Thyroid gland (tissue), 4 donors: Measurements from ENCODE around the gene RAPGEF4. TPM values are rescaled to one million over a fixed set of nuclear protein-coding genes. Genes with fewer than 3 reads are reported as not detected.

ENCODE experiments used
- DNase-seq, 2 donors: peaks; one replicate each; pipeline ENCODE4 v3.0.0-alpha.2; 2019
- H3K27ac ChIP-seq, 3 donors: fragments of 200-600 bp; sonication (generic); 1 replicate in 2 of 3; 2 replicates in 1 of 3; pipeline ENCODE4 v1.5.1; 2016 to 2019; ENCODE audit warnings: mild to moderate bottlenecking in 1 of 3, moderate library complexity in 1 of 3
- H3K27me3 ChIP-seq: fragments of 200-600 bp; sonication (generic); one replicate; pipeline ENCODE4 v1.5.1; 2019
- H3K36me3 ChIP-seq, 2 donors: fragments of 200-600 bp; sonication (generic); one replicate each; pipeline ENCODE4 v1.5.1; 2016 to 2019
- H3K4me1 ChIP-seq, 2 donors: fragments of 200-600 bp; sonication (generic); one replicate each; pipeline ENCODE4 v1.5.1; 2017 to 2019
- H3K4me3 ChIP-seq, 3 donors: fragments of 200-600 bp; sonication (generic); replicated peaks in 1 of 3; 1 replicate in 2 of 3; 2 replicates in 1 of 3; pipeline ENCODE4 v1.5.1; 2016; ENCODE audit warnings: mild to moderate bottlenecking in 1 of 3
- H3K9me3 ChIP-seq: fragments of 200-600 bp; sonication (generic); one replicate; pipeline ENCODE4 v1.5.1; 2017
- CTCF ChIP-seq, 6 experiments: fragments of 200-600 bp in 3 of 6; fragments of 450-650 bp in 3 of 6; sonication (generic) in 3 of 6; IDR thresholded peaks; one replicate each; pipeline ENCODE4 v1.5.1; 2016 to 2019; ENCODE audit warnings: antibody characterized with exemption in 6 of 6, mild to moderate bottlenecking in 2 of 6, inconsistent platforms in 1 of 6, moderate library complexity in 1 of 6
- POLR2A ChIP-seq, 2 donors: fragments of 450-650 bp; IDR thresholded peaks; one replicate each; pipeline ENCODE4 v1.6.1; 2017; ENCODE audit warnings: antibody characterized with exemption in 2 of 2, mild to moderate bottlenecking in 2 of 2, moderate library complexity in 1 of 2
- WGBS, 2 donors: methylation state at CpG; one replicate each; pipeline ENCODE4 v1.1.5; 2017; 5-methylcytosine and 5-hydroxymethylcytosine counted together
- intact Hi-C: fragments of 100-400 bp; cut with DNase I; formaldehyde crosslinking; loops from one replicate; pipeline ENCODE4 v1.15.1; 2023
- total RNA-seq, 4 donors: library from RNA; depleted of rRNA; stranded (reverse); fragments of >200 nt; gene quantifications; one replicate each; pipeline ENCODE4 v1.2.3, GENCODE V29; 2016

Gene RAPGEF4
- total RNA-seq, 4 donors from 2014 or later, result 7.9 to 19.6 (median 12.1) TPM

- intact Hi-C loops, result no loop called here
Measured at GRCh38 chr2:172762574-172762973, 26.9 kb downstream of the RAPGEF4 start.

GRCh38 chr2:172763079-172763478 lies 27.4 kb downstream of the RAPGEF4 start:
- intact Hi-C loops, result no loop called here
- Histone ChIP-seq H3K4me1 (no peaks in the 10 kb centered on the region), H3K4me3 (no peak overlapping the region), H3K27me3 (no peaks in the 10 kb centered on the region), H3K9me3 (no peaks in the 10 kb centered on the region), H3K36me3 (no peaks in the 10 kb centered on the region), H3K27ac (no peak overlapping the region)
- DNase-seq, result no peak
- TF ChIP-seq POLR2A (IDR thresholded peaks at IDR 0.05), result no peak
- no peak for TF ChIP-seq CTCF (IDR thresholded peaks at IDR 0.05)
- WGBS, 2 donors, result 89 to 91% methylated on average over 2 of the region's 2 CpGs

More at GRCh38 chr2:172762574-172762973, 26.9 kb downstream of the RAPGEF4 start:
- WGBS, 2 donors, result 80 to 81% methylated on average over 2 of the region's 2 CpGs
- Histone ChIP-seq H3K9me3 (no peaks in the 10 kb centered on the region), H3K36me3 (no peaks in the 10 kb centered on the region), H3K27ac (no peak overlapping the region), H3K4me3 (no peak overlapping the region), H3K4me1 (no peaks in the 10 kb centered on the region), H3K27me3 (no peaks in the 10 kb centered on the region)
- TF ChIP-seq POLR2A (IDR thresholded peaks at IDR 0.05), result no peak
- TF ChIP-seq CTCF (IDR thresholded peaks at IDR 0.05), result no peak
- DNase-seq, result no peak

- no peak for TF ChIP-seq POLR2A (IDR thresholded peaks at IDR 0.05)
- TF ChIP-seq CTCF (IDR thresholded peaks at IDR 0.05), result no peak
- no peak for DNase-seq
- intact Hi-C loops, result no loop called here
- H3K4me3 ChIP-seq, result no peak overlapping the region
- H3K27me3 ChIP-seq, result no peaks in the 10 kb centered on the region
- WGBS, 2 donors, result 92 to 93% methylated on average over 4 of the region's 4 CpGs
- H3K36me3 ChIP-seq, result no peaks in the 10 kb centered on the region
- no peak overlapping the region for H3K27ac ChIP-seq
- no peaks in the 10 kb centered on the region for H3K4me1 ChIP-seq
- no peaks in the 10 kb centered on the region for H3K9me3 ChIP-seq
Measured at GRCh38 chr2:172765662-172766061, 30.0 kb downstream of the RAPGEF4 start.

DNA sequence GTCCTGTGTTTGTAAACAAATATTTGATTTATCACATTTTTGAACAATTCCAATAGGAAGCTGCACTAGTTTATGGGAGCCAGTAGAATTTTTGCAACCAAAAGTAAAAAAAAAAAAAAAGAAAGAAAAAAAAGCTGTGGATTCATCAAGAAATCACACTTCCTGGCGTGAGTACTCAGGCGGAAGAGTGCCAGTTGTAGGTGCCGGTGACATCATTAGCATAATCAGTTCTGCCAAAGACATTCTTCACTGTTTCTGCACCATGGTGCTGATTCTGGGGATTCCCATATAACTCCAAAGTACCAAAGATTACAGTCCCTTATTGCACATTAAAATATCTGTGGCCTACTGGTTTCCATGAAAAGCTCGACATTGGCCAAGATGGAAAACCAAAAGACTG lies 32.8 kb downstream of the RAPGEF4 start:
- DNase-seq, result no peak
- intact Hi-C loops, result no loop called here
- Histone ChIP-seq H3K4me3 (no peak overlapping the region), H3K4me1 (no peaks in the 10 kb centered on the region), H3K27me3 (no peaks in the 10 kb centered on the region), H3K9me3 (no peaks in the 10 kb centered on the region), H3K36me3 (no peaks in the 10 kb centered on the region), H3K27ac (no peak overlapping the region)
- no peak for TF ChIP-seq CTCF (IDR thresholded peaks at IDR 0.05)
- 93 to 94% methylated on average over 4 of the region's 4 CpGs for WGBS, 2 donors

- DNase-seq, result no peak
- no peaks in the 10 kb centered on the region for H3K36me3 ChIP-seq
- TF ChIP-seq CTCF (IDR thresholded peaks at IDR 0.05) (no peak), POLR2A (IDR thresholded peaks at IDR 0.05) (no peak)
- no peak overlapping the region for H3K4me3 ChIP-seq
- no peak overlapping the region for H3K27ac ChIP-seq
- 17 to 36% methylated on average over 1 of the region's 1 CpG for whole genome bisulfite sequencing, 2 donors
- H3K4me1 ChIP-seq, result no peaks in the 10 kb centered on the region
- intact Hi-C loops, result no loop called here
- H3K27me3 ChIP-seq, result no peaks in the 10 kb centered on the region
- no peaks in the 10 kb centered on the region for H3K9me3 ChIP-seq
Measured at GRCh38 chr2:172769879-172770278, 34.2 kb downstream of the RAPGEF4 start.
